Hepatocyte (in vitro differentiated cells): ENCODE data around the gene MEN1.

Experiments
- EZH2 ChIP-seq: fragments of 200-600 bp; sonication (generic); IDR thresholded peaks from 2 replicates; pipeline ENCODE4 v1.6.1; 2016; ENCODE audit warnings: antibody characterized with exemption, mild to moderate bottlenecking, borderline replicate concordance
- TF ChIP-seq, protein P1 (sequence below): fragments of 200-600 bp; sonication (generic); IDR thresholded peaks from 2 replicates; pipeline ENCODE4 v1.5.1; 2016; ENCODE audit warnings: antibody characterized with exemption, mild to moderate bottlenecking; ENCODE audit not compliant: poor library complexity

DNA sequence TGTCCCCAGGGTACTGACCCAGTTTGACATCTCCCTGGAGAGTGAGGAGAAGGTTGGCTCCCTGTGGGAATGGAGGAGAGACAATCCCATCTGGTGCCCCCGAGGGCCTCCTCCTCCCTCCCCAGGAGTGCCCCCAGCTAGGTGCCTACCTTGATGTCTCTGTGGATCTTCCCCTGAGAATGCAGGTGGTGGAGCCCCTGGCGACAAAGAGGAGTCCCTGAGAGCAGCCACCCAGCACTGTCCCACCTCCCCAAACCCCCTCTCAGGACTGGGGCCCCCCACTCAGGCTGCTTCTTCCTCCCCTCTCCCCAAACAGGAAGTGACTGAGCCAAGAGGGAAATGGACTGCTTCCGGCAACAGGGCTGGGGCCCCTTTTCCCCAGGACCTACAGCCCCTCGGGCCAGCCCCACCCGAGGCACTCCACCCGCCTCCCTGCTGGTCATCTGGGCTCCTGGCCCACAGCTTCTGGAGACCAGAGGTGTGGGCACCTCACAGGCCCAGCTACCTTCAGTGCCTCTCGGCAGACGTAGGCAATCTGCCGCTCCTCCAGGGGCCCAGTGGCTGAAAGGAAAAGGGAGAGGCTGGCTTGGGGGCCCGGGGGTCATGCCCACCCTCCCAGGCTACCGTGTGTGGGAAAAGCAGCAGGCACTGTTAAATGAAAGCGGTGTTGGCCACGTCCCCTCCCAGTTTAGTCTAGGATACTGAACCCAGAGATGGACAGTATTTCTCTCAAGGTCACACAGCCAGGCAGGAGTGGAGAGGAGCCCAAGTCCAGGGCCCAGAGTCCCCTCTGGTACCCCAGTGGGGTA lies 8.6 kb downstream of the MEN1 start:
- TF ChIP-seq, protein P1, sequence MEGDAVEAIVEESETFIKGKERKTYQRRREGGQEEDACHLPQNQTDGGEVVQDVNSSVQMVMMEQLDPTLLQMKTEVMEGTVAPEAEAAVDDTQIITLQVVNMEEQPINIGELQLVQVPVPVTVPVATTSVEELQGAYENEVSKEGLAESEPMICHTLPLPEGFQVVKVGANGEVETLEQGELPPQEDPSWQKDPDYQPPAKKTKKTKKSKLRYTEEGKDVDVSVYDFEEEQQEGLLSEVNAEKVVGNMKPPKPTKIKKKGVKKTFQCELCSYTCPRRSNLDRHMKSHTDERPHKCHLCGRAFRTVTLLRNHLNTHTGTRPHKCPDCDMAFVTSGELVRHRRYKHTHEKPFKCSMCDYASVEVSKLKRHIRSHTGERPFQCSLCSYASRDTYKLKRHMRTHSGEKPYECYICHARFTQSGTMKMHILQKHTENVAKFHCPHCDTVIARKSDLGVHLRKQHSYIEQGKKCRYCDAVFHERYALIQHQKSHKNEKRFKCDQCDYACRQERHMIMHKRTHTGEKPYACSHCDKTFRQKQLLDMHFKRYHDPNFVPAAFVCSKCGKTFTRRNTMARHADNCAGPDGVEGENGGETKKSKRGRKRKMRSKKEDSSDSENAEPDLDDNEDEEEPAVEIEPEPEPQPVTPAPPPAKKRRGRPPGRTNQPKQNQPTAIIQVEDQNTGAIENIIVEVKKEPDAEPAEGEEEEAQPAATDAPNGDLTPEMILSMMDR = no peak
- TF ChIP-seq EZH2 = no peak
